ENCODE data around the gene TTC21A.
"Not testable (repeated sequence)": the region's sequence is repeated elsewhere in the genome, so short reads cannot be mapped to it uniquely, and the experiment has no call there.

Gene TTC21A
- total RNA-seq: 1.6 to 9.8 (median 2.2) reads per million in 17 experiments

DNA sequence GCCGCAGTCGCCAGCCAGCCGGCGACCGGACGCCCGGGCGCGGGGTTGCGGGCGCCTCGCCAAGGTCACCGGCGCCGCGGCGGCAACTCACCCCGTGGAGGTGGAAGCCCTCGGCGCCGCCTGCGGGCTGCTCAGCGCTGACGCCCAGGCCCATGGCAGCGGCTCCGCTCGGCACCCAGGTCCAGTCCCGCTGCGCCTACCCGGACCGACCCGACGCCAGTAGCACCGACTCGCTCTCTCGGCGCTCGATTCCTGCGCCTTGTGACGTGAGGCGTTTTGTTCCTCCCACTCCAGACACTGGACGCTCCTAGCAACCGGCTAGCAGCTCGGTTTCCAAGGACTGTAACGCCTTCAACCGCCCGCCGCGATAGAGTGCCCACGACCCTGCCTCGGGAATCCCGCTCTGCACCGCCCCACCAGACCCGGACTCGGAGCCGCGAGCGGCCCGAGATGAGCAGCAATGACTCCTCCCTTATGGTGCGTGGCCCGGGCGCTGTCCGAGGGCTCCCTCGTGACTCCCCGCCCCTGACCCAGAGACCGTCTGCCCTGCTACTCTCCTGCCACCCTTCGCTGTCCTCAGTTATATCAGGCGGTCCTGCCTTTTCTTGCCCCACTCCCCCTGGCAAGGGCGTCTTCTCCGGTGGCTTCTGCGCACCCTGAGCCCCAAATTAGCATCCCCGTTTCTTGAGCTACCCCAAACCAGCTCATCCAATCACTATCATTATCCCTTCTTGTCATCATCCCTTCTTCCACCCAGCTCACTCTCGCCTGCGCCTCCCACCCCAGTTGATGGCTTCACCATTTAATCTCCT lies at the start of gene TTC21A, which contains the start of gene GORASP1:
TTC21A (plus strand) TSS at position 293 of the 812 bp plus-strand sequence; CDS start at position 451, 158 bp downstream.
GORASP1 (minus strand) TSS at position 240 of the 812 bp plus-strand sequence; CDS start at position 154, 86 bp downstream.
- DNase-seq: peak; percentile 86 to 92 (median 92)

- not testable (repeated sequence) for DNase-seq
Observed at GRCh38 chr3:39061228-39061627, 46.3 kb upstream of the TTC21A start.

GRCh38 chr3:39062180-39062579 lies 45.3 kb upstream of the TTC21A start:
- no peak for DNase-seq

DNA sequence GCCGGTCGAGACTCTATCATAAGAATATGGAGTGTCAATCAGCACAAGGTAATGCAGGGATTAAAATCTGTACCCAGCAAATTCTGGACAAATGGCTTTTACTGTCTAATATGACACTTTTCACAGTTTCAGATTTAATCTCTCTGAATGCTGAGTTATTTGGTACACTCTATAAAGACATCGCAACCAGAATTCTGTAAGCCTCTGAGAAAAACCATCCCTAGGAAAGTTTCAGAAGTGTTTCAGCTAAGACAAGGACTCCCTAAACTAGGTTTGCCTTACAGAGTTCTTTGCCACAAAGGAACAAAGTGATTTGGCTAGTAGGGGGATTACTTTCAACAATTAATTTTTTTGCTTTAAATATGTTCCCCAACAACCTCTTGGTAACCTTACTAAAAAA lies 44.3 kb upstream of the TTC21A start:
- no peak for DNase-seq

DNA sequence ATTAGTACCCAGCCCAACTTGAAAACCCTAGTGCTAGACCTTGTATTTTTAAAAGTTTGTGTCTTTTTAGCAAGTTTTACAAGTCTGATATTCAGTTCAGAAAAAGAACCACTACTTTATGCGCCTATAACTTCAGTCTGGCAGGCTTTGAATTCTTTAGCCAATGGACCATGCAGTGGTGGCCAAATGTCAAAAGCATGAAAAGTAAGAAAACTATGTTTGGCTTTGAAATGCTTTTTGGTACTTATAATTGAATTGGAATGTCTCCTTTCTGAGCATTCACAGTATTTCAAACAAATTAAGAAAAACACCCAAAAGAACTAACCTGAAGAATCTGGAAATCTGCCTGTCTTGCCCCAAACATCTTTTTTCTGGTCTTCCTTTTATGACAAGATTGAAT lies 42.8 kb upstream of the TTC21A start:
- no peak for DNase-seq

GRCh38 chr3:39065197-39065596 lies 42.3 kb upstream of the TTC21A start:
- DNase-seq: peak; percentile 58 to 77 (median 72)

GRCh38 chr3:39067286-39067685 lies 40.2 kb upstream of the TTC21A start:
- no peak for DNase-seq

- no peak for DNase-seq
Observed at GRCh38 chr3:39068556-39068955, 38.9 kb upstream of the TTC21A start.

DNA sequence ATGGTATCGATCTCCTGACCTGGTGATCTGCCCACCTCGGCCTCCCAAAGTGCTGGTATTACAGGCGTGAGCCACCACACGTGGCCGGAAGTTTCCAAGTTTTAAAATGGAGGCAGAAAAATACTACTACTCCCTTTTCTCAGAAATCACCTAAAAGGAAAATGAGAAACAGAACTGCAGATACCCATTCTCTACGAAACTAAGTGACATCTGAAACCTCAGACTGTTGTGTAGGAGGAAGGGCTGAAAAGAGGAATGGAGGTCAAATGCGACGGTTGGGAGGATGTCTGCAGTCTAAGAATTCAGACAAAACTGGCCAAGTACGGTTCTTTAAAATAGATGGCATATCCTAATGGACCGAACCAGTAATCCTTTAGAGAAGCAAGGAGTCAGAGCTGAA lies 31.6 kb upstream of the TTC21A start:
- no peak for DNase-seq

- no peak for DNase-seq
Observed at GRCh38 chr3:39079530-39079929, 27.9 kb upstream of the TTC21A start.

DNA sequence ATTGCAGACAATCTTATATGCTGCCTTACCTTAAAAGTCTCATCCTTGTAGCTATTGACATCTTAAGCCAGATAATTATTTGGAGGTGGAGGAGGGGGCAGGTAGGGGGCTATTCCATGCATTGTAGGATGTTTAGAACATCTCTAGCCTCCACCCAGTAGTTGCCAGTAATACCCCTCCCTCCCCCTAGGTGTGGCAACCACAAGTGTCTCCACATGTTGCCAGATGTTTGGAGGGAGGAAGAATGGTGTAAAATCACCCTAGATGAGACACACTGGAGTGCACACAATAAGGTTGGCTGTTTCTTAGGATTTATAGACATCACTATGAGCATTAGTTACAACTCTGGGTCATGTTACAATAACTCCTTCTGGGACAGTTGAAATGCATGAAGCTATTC lies 27.5 kb upstream of the TTC21A start:
- no peak for DNase-seq

DNA sequence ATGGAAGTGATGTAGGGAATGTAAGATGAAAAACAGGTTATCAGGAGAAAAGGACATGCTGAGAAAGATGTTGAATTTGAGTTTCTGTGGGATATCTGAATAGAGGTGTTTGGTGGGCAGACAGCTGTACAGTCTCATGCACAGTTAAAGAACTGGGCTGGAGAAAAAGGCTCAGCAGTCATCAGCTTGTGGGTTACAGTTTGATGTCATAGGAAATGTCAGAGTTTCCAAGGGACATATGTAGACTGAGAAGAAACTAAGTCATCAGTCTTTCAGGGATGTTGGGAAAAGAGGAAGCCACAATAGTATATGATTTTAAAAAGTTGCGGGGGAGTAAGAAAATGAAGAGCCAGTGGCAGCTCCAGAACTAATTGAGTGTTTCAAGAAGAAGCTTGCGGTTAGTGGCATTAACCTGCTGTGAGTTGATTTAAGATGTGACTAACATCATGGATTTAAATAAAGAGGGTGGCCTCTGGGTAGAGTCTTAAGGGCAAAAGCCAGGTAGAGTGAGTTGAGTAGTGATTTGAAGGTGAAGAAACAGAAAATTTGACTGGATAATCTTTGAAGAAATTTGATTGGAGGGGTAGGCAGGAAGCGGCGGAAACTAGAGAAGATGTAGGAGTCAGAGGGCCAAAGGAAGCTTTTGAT lies 24.7 kb upstream of the TTC21A start:
- peak in 2 of 4 experiments; percentile 7 to 40 for DNase-seq

GRCh38 chr3:39086144-39086543 lies 21.3 kb upstream of the TTC21A start:
- no peak for DNase-seq

DNA sequence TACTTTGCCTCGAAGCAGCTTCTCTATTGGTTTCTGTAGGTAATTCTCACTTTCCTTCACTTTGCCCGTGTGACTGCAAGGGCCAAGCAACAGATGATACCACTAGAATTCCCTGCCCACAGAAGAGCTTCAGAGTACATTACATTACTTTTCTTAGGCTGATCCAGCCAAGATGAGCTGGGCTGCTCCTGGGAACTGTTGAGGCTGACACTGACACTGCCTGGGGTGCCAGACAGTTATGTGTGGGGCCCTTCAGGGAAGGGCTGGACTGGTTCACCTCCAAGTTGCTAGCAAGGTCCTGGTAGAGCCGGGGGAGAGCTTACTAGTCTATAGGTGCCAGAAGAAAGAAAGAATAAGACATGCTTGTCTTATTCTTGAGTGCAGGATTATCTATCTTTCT lies 19.0 kb upstream of the TTC21A start:
- DNase-seq: no peak

GRCh38 chr3:39088889-39089288 lies 18.6 kb upstream of the TTC21A start:
- DNase-seq: no peak

- no peak for DNase-seq
Observed at GRCh38 chr3:39090922-39091321, 16.6 kb upstream of the TTC21A start.

- DNase-seq: no peak
Observed at GRCh38 chr3:39094851-39095677, 12.4 kb upstream of the TTC21A start.

DNA sequence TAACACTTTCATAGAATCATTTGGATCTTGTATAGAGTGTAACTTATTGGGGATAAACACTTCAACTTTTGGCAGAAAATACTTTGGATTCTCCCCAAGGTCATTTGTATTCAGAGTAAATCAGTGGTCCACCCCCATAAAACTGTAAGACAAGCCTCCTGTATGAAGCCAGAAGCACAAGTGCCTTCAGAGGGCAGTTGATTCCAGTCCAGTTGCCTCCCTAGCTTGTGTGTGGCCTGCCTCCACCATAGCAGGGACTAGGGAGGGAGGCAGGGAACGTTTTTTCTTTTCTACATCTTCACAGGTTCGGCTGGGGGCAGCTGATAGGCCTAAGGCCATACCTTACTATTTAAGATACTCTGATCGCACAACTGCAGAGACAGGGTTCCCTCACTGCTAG lies 11.7 kb upstream of the TTC21A start:
- DNase-seq: no peak

- DNase-seq: no peak
Observed at GRCh38 chr3:39096775-39097174, 10.7 kb upstream of the TTC21A start.

DNA sequence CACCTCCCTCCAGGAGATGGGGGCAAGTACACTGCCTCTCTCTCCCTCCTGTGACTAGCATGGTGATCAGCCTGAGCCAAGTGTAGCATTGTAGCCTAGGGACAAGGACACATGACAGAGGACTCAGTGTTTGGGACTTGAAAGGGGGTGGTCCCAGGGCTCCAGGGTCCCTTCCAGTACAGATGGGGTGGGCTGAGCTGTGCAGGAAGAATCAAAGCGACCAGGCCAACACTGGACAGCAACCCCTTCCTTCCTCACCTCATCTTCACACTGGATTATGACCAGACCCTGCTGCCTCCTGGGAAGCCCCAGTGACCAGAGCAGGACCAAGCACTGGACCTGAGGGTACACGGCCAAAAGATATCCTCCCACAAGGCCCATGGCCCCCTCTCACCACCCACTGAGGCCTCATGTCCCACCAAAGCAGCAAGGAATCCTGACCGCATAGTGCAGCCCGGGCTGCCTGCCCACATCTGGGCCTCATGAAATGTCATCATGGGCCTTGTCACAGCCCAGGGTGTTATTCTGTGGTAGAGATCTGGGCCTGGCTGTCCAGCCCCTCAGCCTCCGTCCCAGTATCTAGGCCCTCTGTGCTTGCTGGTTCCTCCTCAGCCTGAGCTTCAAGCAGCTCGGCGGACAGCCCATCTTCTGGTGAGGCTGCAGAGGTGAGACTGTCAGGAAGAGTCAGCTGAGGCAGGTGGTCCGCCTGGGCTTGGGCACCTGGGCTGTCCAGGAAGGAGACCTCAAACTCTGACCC lies 9.6 kb upstream of the TTC21A start:
- DNase-seq: no peak

GRCh38 chr3:39098473-39099000 lies 8.9 kb upstream of the TTC21A start:
- no peak for DNase-seq

DNA sequence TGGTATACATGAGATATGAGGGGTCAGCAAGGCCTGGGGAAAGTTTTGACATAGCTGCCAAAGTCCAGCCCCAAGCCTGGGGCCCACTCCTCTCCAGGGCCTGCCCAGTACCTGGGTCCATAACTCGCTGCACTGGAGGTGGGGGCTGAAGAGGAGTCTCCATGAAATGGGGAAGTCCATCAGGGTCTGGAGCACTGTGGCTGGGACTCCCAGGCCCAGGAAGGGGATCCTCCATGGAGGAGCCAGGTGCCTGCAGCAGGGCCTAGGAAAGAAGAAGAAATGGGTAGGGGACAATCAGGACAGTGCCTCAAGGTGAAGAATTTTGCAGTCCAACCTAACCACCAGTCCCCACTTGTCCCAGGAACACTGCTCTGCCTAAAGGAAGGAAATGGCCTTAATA lies 8.2 kb upstream of the TTC21A start:
- no peak for DNase-seq
